Measurements from ENCODE around the gene SCN1B. TPM values are rescaled to one million over a fixed set of nuclear protein-coding genes. Genes with fewer than 3 reads are reported as not detected.

The SCN1B gene
- 1 to 10 TPM; 2.6 to 4.9 (median 3.6) TPM for total RNA-seq
- long read RNA-seq, partial matches to known transcripts: 0 of 1 reads
- long read RNA-seq, other reads (novel, unspliced or antisense): 1 of 1 reads

DNA sequence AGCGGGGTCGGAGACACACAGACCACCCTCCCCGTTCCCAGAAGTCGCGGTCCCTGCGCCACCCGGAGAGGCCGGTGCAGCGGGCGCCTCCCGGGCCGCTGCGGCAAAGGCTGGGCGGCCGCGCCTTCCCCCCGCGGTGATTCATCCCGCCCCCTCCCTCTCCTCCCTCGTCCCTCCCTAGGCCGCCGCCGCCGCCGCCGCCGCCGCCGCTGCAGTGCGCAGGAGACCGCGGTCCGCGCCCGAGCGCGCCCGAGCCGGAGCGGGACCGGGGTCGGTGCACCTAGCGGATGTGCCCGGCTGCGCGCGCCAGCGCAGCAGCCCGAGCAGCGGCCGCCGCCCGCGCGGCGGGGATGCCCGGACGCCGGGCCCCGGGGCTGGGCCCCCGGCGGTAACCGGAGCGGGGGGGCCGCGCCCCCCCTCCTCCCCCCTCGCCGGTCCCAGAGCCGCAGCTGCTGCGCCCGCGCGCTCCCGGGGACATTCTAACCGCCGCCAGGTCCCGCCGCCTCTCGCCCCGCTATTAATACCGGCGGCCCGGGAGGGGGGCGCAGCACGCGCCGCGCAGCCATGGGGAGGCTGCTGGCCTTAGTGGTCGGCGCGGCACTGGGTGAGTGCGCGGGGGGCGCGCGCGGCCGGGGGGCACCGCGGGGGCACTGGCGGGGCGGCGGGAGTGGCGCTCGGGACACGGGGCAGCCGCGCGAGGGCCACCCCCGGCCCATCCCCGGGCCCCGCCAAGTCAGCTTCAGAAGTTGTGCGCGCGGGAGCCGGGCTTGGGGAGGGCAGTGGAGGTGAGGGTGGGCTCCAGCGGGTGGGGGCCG, at the start of gene SCN1B:
SCN1B (plus strand) TSS at position 214 of the 815 bp plus-strand sequence; CDS start at position 565, 351 bp downstream.
- H3K27ac ChIP-seq: no peak within 1 kb of the TSS
- no peaks in the 10 kb centered on the region for H3K9me3 ChIP-seq
- peak within 1 kb of the TSS; percentile 32 to 51 (median 40) for H3K4me3 ChIP-seq
- peaks cover 0 to 6% (median 0%) of the 10 kb centered on the region in 4 donors for H3K4me1 ChIP-seq
- TF ChIP-seq POLR2A (IDR thresholded peaks at IDR 0.05): peak; percentile 34
- TF ChIP-seq, protein P1, sequence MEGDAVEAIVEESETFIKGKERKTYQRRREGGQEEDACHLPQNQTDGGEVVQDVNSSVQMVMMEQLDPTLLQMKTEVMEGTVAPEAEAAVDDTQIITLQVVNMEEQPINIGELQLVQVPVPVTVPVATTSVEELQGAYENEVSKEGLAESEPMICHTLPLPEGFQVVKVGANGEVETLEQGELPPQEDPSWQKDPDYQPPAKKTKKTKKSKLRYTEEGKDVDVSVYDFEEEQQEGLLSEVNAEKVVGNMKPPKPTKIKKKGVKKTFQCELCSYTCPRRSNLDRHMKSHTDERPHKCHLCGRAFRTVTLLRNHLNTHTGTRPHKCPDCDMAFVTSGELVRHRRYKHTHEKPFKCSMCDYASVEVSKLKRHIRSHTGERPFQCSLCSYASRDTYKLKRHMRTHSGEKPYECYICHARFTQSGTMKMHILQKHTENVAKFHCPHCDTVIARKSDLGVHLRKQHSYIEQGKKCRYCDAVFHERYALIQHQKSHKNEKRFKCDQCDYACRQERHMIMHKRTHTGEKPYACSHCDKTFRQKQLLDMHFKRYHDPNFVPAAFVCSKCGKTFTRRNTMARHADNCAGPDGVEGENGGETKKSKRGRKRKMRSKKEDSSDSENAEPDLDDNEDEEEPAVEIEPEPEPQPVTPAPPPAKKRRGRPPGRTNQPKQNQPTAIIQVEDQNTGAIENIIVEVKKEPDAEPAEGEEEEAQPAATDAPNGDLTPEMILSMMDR (IDR thresholded peaks at IDR 0.05): peak in 1 of 4 donors; percentile 4
- intact Hi-C loops (cut with DNase I): no loop called here
- peaks cover 0 to 4% (median 1%) of the 10 kb centered on the region in 4 donors for H3K36me3 ChIP-seq
- 0% methylated on average over 9 of the region's 118 CpGs for WGBS (ENCODE audit: insufficient coverage, low coverage, low lambda C conversion rate, missing lambda C conversion rate)
- ATAC-seq (peak; percentile 66 to 74 (median 72)), DNase-seq (peak in 1 of 3 donors; percentile 78)
- H3K27me3 ChIP-seq: no peaks in the 10 kb centered on the region

DNA sequence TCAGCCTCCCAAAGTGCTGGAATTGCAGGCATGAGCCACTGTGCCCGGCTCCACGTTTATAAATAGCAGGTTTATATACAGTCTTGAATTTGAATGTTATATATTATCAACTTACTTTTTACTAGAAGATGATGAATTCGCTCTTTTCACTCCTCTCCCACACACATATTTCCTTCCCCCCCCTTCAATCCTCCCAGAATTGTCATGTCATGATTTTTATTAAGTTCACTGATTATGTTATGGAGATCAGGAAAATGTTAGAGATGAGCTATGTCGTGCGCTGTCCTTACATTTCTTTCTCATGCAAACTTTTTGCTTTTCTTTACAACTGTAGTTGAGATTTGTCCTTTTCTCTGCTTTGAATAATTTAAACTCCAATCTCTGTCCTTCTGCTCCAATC, 48.0 kb upstream of the SCN1B start:
- 75% methylated on average over 5 of the region's 5 CpGs for whole genome bisulfite sequencing (ENCODE audit: insufficient coverage, low coverage, low lambda C conversion rate, missing lambda C conversion rate)
- intact Hi-C loops (cut with DNase I): no loop called here

DNA sequence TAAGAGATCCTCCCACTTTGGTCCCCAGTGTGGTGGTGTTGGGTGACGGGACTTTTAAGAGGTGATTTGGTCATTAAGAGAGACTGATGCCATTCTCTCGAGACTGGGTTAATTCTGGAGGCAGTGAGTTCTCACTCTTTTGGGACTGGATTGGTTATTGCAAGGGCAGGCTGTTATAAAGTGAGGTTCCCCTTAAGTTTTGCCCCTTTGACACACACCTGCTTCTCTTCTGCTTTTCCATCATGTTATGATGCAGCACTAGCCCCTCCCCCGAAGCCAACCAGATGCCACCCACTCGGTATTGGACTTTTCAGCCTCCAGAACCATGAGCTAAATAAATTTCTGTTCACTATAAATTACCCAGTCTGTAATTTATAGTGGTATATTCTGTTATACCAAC, 46.5 kb upstream of the SCN1B start:
- Histone ChIP-seq H3K9me3 (no peaks in the 10 kb centered on the region), H3K27ac (no peak overlapping the region), H3K4me3 (no peak overlapping the region), H3K36me3 (no peaks in the 10 kb centered on the region), H3K4me1 (peaks cover 0 to 12% (median 4%) of the 10 kb centered on the region in 4 donors), H3K27me3 (no peaks in the 10 kb centered on the region)
- DNase-seq (no peak), ATAC-seq (no peak)
- WGBS (ENCODE audit: insufficient coverage, low coverage, low lambda C conversion rate, missing lambda C conversion rate): 92% methylated on average over 4 of the region's 4 CpGs
- intact Hi-C loops (cut with DNase I): no loop called here
- TF ChIP-seq, protein P1 (IDR thresholded peaks at IDR 0.05): no peak
- no peak for TF ChIP-seq POLR2A (IDR thresholded peaks at IDR 0.05)

More for the DNA sequence above, 48.0 kb upstream of the SCN1B start:
- DNase-seq: no peak
- no peaks in the 10 kb centered on the region for H3K27me3 ChIP-seq
- peaks cover 0 to 12% (median 4%) of the 10 kb centered on the region in 4 donors for H3K4me1 ChIP-seq
- H3K4me3 ChIP-seq: no peak overlapping the region
- H3K27ac ChIP-seq: no peak overlapping the region
- H3K9me3 ChIP-seq: no peaks in the 10 kb centered on the region
- no peaks in the 10 kb centered on the region for H3K36me3 ChIP-seq
- TF ChIP-seq, protein P1 (IDR thresholded peaks at IDR 0.05): no peak
- TF ChIP-seq POLR2A (IDR thresholded peaks at IDR 0.05): no peak
- no peak for ATAC-seq

DNA sequence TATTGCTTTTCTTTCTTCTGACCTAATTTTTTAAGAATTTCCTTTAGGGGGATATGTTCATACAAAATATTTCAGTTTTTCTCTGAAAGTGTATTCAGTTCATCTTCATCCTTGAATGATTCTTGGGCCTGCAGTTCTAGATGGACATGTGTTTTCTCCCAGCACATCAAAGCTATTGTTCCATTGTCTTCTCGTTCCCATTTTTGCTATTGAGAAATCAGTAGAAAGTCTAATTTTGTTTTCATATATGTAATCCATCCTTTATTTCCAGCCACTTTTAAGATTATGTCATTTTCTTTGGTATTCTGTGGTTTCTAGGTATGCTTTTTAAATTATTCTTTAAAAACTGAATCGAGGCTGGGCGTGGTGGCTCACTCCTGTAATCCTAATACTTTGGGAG, 46.0 kb upstream of the SCN1B start:
- TF ChIP-seq, protein P1 (IDR thresholded peaks at IDR 0.05): no peak
- no peak for TF ChIP-seq POLR2A (IDR thresholded peaks at IDR 0.05)
- WGBS (ENCODE audit: insufficient coverage, low coverage, low lambda C conversion rate, missing lambda C conversion rate): 89% methylated on average over 3 of the region's 3 CpGs

More for the DNA sequence above, 46.0 kb upstream of the SCN1B start:
- Histone ChIP-seq H3K27me3 (no peaks in the 10 kb centered on the region), H3K4me1 (peaks cover 0 to 12% (median 4%) of the 10 kb centered on the region in 4 donors), H3K9me3 (no peaks in the 10 kb centered on the region), H3K36me3 (no peaks in the 10 kb centered on the region), H3K27ac (no peak overlapping the region), H3K4me3 (no peak overlapping the region)
- ATAC-seq (no peak), DNase-seq (peak in 1 of 3 donors; percentile 2)
- intact Hi-C loops (cut with DNase I): no loop called here
